GM18505 (cell line): ENCODE results near the gene GLP1R.

Source experiments
- ATAC-seq: cut with Tn5 transposase; IDR thresholded peaks from one replicate; pipeline ENCODE4 v1.9.1; 2021; ENCODE audit not compliant: unreplicated experiment
- POLR2A ChIP-seq: IDR thresholded peaks from 4 replicates; pipeline ENCODE4 v1.6.1; 2011; ENCODE audit warnings: borderline replicate concordance; ENCODE audit not compliant: insufficient read depth, insufficient read length; ENCODE audit errors: extremely low read depth

The GLP1R gene

DNA sequence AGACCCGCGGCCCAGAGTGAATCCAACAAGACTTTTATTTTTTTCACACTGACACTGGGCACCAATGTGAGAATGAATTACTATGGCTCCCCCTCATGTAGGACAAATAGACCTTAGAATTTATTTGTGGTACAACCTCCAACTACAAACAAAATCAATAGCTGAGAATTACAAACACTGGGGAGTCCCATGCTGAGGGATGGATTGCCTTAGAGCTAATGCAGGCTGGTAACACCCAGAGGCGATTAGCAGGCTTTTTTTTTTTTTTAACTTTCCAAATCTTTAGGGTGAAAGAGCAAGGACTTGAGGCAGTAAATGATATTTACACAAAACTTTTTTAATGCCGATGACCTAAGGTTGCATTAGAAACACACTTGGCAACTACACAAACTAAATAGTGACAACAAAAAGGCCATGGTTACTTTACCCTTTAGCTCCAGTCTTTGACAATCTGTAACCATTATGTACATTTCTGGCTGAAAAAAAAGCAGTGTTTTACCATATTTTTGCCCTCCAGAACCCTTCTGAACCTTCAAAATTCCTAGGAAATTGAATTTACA lies 44.6 kb downstream of the GLP1R start:
- no peak for ATAC-seq
- no peak for TF ChIP-seq POLR2A

DNA sequence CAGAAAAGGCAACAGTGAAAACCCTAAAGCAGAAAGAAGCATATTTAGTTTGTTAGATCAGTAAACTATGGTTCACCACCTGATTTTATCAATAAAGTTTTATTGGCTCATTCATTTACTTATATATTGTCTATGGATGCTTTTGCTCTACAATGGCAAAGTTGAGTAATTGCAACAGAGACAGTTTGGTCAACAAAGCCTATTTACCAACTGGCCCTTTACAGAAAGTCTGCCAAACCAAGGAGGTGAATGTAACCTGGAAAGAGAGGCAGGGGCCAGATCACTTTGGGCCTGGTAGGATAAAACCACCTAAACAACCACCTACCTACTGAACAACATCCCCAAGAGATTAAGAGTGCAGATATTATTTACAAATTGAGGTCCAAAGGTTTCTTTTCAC lies 47.0 kb downstream of the GLP1R start:
- no peak for TF ChIP-seq POLR2A
- no peak for ATAC-seq

DNA sequence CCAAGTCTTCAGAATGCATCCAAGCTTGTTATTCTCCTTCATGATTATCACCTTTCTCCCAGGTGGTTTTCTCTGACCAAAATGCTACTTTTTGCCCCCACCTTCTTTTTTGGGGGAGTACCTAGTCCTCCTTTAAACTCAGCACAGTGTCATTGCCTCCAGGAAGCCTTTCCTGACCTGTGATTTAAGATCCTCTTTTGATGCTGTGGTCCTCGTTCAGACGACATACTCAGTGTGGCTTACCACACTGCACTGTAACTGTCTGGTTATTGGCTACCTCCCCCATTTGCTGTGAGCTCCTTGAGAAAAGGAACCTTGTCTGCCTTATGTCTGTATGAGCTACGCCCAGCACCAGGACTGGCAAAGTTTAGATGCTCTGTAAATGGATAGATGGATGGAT lies 51.8 kb downstream of the GLP1R start:
- ATAC-seq = no peak
- no peak for TF ChIP-seq POLR2A

DNA sequence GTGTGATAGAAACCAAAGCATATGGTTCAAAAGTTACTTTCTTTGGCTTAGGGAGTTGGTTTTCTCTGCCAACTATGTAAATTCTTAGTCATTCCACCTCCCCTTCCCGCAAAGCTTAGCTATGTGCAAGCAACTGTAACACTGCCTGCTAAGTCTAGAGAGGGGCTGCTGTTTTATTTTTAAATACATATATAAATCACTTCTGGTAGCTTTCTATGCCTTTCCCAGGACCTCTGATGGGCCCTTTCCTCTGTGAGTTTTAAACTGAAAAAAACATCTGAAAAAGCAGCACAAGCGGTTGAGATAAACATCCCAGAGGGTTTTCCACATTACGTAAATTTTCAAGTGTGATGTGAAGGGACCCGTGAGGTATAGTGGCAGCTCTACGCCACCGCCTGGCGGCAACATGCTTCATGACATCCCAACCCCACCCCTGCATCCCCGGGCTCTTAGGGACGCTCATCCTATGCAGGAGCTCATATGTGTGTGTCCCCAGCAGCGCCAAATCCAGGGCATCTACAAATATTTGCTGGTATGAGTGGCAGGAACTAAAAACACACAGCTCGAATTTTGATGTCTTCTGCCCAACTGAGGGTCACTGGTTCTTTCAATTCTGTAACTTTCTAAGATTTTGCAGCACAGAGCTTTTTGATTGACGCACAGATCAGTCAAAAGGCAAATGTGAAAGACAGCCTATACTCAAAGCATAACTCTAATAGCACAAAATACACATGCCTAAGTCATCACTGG lies 53.7 kb downstream of the GLP1R start:
- ATAC-seq = no peak
- TF ChIP-seq POLR2A = no peak

DNA sequence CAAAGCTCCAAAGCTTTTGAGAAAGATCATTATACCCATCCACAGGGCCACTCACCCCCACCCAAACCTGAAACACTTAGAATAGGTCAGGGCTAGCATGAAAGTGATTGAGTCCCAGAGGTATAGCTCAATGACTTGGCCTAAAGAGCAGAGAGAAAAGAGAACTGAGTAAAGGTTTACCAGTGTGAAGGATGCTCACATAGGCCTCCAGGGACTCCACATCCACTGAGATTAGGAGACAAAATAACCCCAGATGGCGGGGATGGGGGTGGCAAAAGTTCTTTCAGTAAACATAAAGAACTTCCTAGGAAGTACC lies 54.2 kb downstream of the GLP1R start:
- TF ChIP-seq POLR2A = no peak
- no peak for ATAC-seq

DNA sequence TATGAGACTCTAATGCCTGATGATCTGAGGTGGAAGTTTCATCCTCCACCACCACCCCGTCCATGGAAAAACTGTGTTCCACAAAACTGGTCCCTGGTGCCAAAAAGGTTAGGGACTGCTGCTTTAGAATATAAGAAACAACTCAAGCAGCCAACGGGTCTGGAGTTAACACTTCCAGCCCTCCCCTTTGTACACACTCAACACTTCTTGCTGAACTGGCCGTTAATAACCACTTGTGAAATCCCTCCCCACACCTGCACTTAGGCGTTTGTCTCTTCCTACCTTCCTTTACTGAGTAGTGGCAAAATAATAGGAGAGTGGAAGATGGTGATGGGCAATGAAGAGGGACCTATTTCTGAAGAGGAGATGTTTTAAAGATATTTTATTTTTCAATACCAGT lies 55.9 kb downstream of the GLP1R start:
- TF ChIP-seq POLR2A = no peak
- no peak for ATAC-seq

DNA sequence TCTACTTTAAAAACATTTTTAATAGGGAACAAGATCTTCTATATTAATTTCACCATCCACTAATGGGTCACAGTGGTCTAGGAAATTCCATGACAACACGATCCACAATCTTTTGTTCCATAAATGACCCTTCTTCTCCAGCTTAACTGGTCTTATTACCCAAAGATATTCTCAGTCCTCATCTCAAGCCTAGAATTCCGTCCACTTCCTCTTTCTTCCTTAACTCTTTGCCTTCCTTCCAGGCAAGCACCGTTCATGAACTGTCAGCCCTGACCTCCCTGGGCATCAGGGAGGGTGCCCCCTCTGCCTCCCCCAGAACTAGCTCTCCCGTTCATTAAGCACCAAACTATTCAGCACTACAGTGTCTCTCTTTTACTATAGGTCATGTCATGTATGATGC lies 58.5 kb downstream of the GLP1R start:
- no peak for ATAC-seq

DNA sequence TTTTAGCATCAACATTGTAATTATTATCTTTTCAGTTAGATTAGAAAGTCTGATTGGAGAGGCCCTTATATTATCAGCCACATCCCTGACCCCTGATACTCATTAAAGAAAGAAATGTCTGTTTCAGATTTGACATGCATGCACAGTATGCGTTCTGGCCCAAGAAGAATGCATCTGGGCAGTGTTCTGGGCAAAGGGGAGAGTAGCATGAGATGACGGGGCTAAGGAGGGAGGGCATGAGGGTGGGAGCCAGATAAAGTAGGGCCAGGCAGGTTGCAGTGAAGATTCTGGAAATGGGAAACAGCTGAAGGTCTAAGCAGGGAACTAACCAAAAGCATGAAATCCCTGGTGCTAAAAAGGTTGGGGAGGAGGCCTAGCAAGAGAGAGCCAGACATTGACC lies 59.1 kb downstream of the GLP1R start:
- no peak for TF ChIP-seq POLR2A
- no peak for ATAC-seq

More for the DNA sequence above, 58.5 kb downstream of the GLP1R start:
- no peak for TF ChIP-seq POLR2A

DNA sequence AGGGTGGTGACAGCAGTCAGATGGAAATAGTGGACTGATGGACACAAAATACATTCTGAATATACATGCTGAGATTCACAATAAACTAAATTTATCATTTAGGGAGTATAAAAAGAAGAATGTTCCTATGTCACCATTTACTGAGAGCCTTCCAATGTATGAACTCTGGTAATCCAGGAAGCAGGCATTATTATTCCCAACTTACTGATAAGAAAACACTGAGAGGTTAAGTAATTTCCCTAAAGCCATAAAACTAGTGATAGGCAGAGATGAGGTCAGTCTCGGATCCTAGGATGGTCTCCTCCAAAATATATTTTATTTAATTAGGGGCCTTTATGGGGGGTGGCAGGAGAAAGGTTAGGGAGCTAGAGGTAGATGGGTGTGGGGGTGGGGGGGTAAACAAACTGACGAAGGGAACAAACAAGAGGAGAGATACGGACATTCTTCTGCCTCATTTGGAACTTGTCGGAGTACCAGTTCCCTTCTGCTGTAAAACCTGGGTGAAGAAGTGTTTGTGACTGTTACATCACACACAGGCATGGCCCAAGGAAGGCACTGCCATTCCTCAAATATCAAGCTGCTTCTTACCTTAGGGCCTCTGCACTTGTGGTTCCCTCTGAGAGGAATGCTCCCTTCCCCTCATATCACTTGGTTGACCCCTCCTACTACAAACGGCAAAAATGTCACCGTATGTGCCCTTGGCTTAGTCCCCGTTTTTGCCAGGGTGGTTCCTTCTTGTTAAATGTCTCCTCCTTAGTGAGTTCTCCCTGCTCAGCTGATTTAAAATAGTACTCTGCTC lies 59.7 kb downstream of the GLP1R start:
- no peak for TF ChIP-seq POLR2A
- ATAC-seq = no peak

- ATAC-seq = no peak
- TF ChIP-seq POLR2A = no peak
These were observed 62.7 kb downstream of the GLP1R start for GRCh38 chr6:39111280-39111679.

GRCh38 chr6:39113788-39114187 lies 65.2 kb downstream of the GLP1R start:
- no peak for TF ChIP-seq POLR2A
- ATAC-seq = no peak

DNA sequence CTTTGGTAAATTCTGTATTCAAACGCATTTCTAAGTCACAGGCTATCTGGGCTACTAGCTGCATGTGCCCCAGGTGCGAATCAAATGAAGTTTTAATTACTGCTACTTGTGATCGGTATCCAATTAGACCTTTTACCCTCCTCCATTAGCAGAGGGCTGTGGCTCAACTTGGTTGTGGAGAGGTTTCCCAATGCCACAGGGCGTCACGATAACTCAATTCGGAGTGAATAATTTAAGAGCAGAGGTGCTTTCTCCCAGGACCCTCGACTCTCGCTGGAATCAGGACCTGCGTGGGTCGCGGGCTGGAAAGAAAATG lies 65.8 kb downstream of the GLP1R start:
- TF ChIP-seq POLR2A = no peak
- peak; percentile 2 for ATAC-seq

- ATAC-seq = peak; percentile 90
- peak; percentile 83 for TF ChIP-seq POLR2A
These were observed 66.4 kb downstream of the GLP1R start, which contains the start of gene SAYSD1 for GRCh38 chr6:39114704-39115599. Gene SAYSD1 (minus strand): TSS chr6:39115186. CDS start chr6:39115089, 97 bp downstream.

DNA sequence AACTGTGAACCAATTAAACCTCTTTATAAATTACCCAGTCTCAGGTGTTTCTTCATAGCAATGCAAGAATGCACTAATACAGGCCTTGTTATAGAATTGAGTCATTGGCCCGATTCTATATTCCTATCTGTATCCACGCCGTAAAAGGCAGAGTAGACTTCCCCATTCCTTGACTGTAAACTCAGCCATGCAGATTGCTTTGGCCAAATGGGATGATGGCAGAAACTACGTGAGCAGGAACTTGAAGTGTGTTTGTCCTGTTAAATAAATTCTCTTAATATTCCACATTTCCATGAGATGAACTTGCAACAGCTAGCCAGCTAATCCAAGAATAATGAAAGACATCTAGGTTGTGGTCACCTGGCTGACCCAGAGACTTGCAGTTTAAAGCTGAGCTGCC lies 70.3 kb downstream of the GLP1R start:
- ATAC-seq = no peak
- no peak for TF ChIP-seq POLR2A

DNA sequence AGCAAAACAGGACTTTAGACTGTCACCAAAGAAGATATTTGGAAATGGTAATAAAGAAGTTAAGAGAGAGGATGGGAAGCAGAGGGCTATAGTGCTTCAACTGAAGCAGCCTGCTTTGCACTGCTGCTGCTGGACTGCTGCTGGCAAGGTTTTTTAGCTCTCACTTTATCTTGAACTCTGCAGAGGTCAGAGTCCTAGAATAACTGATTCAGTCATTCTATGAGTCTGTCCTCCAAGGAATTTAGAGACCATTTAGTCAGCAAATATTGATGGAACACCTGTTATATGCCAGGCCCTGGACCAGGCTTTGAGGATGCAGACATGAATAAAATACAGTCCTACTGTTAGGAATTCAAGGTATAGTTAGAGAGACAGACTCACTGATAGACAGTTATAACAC lies 75.5 kb downstream of the GLP1R start:
- TF ChIP-seq POLR2A = no peak
- ATAC-seq = no peak
